ENCODE data around the gene DIP2C.

DIP2C gene

DNA sequence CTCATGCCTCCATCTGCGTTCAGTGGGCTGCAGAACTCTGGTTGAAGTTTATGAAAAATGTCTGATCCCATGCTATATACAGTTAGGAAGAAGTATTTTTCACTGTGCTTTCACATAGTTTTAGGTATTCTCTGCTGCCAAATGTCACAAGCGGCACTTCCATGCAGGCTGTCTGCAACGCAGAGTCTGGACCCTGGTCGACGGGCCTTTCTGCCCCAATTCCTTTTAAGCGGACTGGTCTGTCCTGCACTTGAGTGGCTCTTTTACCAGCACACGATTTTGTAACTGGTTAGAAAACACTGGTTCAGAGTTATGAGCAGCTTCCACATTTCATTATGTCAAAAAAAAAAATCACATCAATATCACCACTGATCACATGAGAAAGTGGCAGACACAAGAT lies 143.0 kb downstream of the DIP2C start:
- Histone ChIP-seq H3K4me3 (ENCODE audit: low read depth in 1 of 2, low read length in 2 of 2) (no peak overlapping the region), H3K79me2 (ENCODE audit: insufficient read depth, low read length) (no peaks in the 10 kb centered on the region), H3K27me3 (ENCODE audit: insufficient read depth, low read length, poor library complexity) (peaks cover 16% of the 10 kb centered on the region), H3K9ac (ENCODE audit: low read depth, low read length) (no peak overlapping the region), H3K27ac (ENCODE audit: low read length) (no peak overlapping the region), H4K20me1 (ENCODE audit: insufficient read depth, low read length) (peaks cover 13% of the 10 kb centered on the region), H2AFZ (ENCODE audit: low read depth, low read length) (no peak overlapping the region), H3K9me3 (ENCODE audit: insufficient read depth, low read length, severe bottlenecking) (no peaks in the 10 kb centered on the region), H3K4me1 (ENCODE audit: insufficient read depth, low read length) (no peaks in the 10 kb centered on the region), H3K36me3 (ENCODE audit: insufficient read depth, low read length) (no peaks in the 10 kb centered on the region), H3K4me2 (ENCODE audit: insufficient read depth, low read length) (no peak overlapping the region)
- TF ChIP-seq EZH2 (IDR thresholded peaks at IDR 0.05; ENCODE audit: borderline replicate concordance, low read depth, low read length, severe bottlenecking), result no peak
- TF ChIP-seq, protein P1, sequence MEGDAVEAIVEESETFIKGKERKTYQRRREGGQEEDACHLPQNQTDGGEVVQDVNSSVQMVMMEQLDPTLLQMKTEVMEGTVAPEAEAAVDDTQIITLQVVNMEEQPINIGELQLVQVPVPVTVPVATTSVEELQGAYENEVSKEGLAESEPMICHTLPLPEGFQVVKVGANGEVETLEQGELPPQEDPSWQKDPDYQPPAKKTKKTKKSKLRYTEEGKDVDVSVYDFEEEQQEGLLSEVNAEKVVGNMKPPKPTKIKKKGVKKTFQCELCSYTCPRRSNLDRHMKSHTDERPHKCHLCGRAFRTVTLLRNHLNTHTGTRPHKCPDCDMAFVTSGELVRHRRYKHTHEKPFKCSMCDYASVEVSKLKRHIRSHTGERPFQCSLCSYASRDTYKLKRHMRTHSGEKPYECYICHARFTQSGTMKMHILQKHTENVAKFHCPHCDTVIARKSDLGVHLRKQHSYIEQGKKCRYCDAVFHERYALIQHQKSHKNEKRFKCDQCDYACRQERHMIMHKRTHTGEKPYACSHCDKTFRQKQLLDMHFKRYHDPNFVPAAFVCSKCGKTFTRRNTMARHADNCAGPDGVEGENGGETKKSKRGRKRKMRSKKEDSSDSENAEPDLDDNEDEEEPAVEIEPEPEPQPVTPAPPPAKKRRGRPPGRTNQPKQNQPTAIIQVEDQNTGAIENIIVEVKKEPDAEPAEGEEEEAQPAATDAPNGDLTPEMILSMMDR (IDR thresholded peaks at IDR 0.05; ENCODE audit: borderline replicate concordance, extremely low read depth, low read length, poor library complexity, severe bottlenecking), result no peak
- no peak for DNase-seq
- ATAC-seq (ENCODE audit: insufficient read depth, low read depth), result no peak

DNA sequence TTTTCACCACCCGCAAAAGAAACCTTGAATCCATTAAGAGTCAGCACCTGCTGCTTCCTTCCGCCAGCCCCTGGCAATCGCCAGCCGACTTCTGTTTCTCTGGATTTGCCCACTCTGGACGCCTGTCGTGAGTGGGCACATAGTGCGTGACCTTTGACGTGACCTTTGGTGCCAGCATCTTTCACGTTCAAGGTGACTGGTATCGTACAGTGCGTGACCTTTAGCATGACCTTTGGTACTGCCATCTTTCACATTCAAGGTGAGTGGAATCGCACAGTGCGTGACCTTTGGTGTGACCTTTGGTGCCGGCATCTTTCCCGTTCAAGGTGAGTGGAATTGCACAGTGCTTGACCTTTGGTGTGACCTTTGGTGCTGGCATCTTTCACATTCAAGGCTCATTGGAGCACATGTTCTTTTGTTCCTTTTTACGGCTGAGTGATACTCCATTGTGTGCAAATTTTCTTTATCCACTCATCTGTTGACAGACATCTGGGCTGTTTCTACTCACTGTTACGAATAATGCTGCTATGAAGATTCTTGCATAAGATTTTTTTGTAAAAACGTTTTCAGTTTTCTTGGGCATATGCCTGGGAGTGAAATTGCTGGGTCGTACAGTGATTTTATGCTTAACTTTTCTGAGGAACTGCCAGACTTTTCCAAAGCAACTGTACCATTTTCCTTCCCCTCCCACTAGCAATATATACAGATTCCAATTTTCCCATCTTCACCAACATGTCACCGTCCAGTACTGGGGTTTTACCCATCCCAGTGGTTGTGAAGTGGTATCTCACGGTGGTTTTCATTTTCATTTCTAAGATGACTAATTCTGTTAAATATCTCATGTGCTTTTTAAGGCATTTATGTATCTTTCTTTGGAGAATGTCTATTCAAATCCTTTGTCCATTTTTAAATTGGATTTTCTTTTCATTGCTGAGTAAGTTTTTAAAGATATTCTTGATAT lies 145.3 kb downstream of the DIP2C start:
- DNase-seq (no peak), ATAC-seq (ENCODE audit: insufficient read depth, low read depth) (no peak)
- no peak overlapping the region for H2AFZ ChIP-seq (ENCODE audit: low read depth, low read length)
- H3K9me3 ChIP-seq (ENCODE audit: insufficient read depth, low read length, severe bottlenecking), result no peaks in the 10 kb centered on the region
- TF ChIP-seq, protein P1 (IDR thresholded peaks at IDR 0.05; ENCODE audit: borderline replicate concordance, extremely low read depth, low read length, poor library complexity, severe bottlenecking), result no peak
- TF ChIP-seq EZH2 (IDR thresholded peaks at IDR 0.05; ENCODE audit: borderline replicate concordance, low read depth, low read length, severe bottlenecking), result no peak
- no peak overlapping the region for H3K4me3 ChIP-seq (ENCODE audit: low read depth in 1 of 2, low read length in 2 of 2)
- no peak overlapping the region for H3K4me2 ChIP-seq (ENCODE audit: insufficient read depth, low read length)
- H3K9ac ChIP-seq (ENCODE audit: low read depth, low read length), result no peak overlapping the region
- no peaks in the 10 kb centered on the region for H3K4me1 ChIP-seq (ENCODE audit: insufficient read depth, low read length)
- H3K79me2 ChIP-seq (ENCODE audit: insufficient read depth, low read length), result no peaks in the 10 kb centered on the region
- H3K27me3 ChIP-seq (ENCODE audit: insufficient read depth, low read length, poor library complexity), result peaks cover 31% of the 10 kb centered on the region
- no peak overlapping the region for H3K27ac ChIP-seq (ENCODE audit: low read length)
- no peaks in the 10 kb centered on the region for H3K36me3 ChIP-seq (ENCODE audit: insufficient read depth, low read length)
- peaks cover 14% of the 10 kb centered on the region for H4K20me1 ChIP-seq (ENCODE audit: insufficient read depth, low read length)

DNA sequence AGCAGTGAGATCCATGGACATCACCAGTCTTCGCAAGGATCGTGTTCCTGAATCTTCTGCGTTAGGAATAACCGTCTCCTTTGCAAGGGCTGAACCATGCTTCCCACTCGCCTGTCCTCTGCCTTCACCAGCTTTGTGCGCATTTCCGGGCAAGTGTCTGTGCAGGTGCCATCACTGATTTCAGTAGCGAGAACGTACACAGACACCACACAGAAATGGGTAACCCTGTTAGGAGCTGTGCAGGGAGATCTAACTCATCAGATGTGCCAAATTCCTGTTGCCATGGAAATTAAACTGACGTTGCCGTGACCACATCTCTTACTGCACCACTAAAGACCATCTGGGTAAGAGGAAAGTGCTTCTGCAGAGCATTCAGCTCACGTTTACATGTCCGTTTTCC lies 146.3 kb downstream of the DIP2C start:
- no peaks in the 10 kb centered on the region for H3K79me2 ChIP-seq (ENCODE audit: insufficient read depth, low read length)
- peaks cover 13% of the 10 kb centered on the region for H4K20me1 ChIP-seq (ENCODE audit: insufficient read depth, low read length)
- no peak overlapping the region for H3K27ac ChIP-seq (ENCODE audit: low read length)
- peaks cover 39% of the 10 kb centered on the region for H3K27me3 ChIP-seq (ENCODE audit: insufficient read depth, low read length, poor library complexity)
- ATAC-seq (ENCODE audit: insufficient read depth, low read depth) (no peak), DNase-seq (no peak)
- TF ChIP-seq, protein P1 (IDR thresholded peaks at IDR 0.05; ENCODE audit: borderline replicate concordance, extremely low read depth, low read length, poor library complexity, severe bottlenecking), result no peak
- TF ChIP-seq EZH2 (IDR thresholded peaks at IDR 0.05; ENCODE audit: borderline replicate concordance, low read depth, low read length, severe bottlenecking), result no peak
- no peaks in the 10 kb centered on the region for H3K36me3 ChIP-seq (ENCODE audit: insufficient read depth, low read length)
- H3K4me1 ChIP-seq (ENCODE audit: insufficient read depth, low read length), result no peaks in the 10 kb centered on the region
- no peaks in the 10 kb centered on the region for H3K9me3 ChIP-seq (ENCODE audit: insufficient read depth, low read length, severe bottlenecking)
- H2AFZ ChIP-seq (ENCODE audit: low read depth, low read length), result no peak overlapping the region
- no peak overlapping the region for H3K4me3 ChIP-seq (ENCODE audit: low read depth in 1 of 2, low read length in 2 of 2)
- no peak overlapping the region for H3K9ac ChIP-seq (ENCODE audit: low read depth, low read length)
- H3K4me2 ChIP-seq (ENCODE audit: insufficient read depth, low read length), result no peak overlapping the region

Data from DND-41 (cell line).